ENCODE data around the gene SCG2. TPM values are rescaled to one million over a fixed set of nuclear protein-coding genes. Genes with fewer than 3 reads are reported as not detected.
A peak's percentile ranks its signal among the peaks of the same experiment; 100 is the strongest.

The SCG2 gene
- total and polyA plus RNA-seq, 2 experiments from 2014 or later = 14.2 to 23.0 TPM

DNA sequence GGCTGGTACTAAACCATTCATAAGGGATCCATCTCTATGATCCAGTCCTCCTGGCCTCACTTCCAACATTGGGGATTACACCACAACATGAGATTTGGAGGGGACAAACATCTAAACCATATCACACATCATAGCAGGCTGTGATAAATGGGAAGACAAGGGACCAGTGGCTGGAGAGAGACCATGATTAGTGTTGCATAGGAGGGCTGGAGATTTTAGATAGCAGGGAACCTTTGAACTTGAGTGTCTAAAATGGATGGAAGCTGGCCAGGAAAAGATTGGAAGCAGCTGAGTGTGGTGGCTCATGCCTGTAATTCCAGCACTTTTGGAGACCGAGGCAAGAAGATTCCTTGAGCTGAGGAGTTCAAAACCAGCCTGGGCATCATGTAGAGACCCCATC lies 12.4 kb upstream of the SCG2 start:
- no peaks in the 10 kb centered on the region for H3K9me3 ChIP-seq (ENCODE audit: low read depth)
- no peak overlapping the region for H3K4me2 ChIP-seq
- no peaks in the 10 kb centered on the region for H4K20me1 ChIP-seq (ENCODE audit: insufficient read depth, poor library complexity, severe bottlenecking)
- TF ChIP-seq EZH2 (IDR thresholded peaks at IDR 0.05; ENCODE audit: borderline replicate concordance) (no peak), EZH2phosphoT487 (IDR thresholded peaks at IDR 0.05; ENCODE audit: low read depth, severe bottlenecking, unreplicated experiment) (no peak)
- TF ChIP-seq, protein P1, sequence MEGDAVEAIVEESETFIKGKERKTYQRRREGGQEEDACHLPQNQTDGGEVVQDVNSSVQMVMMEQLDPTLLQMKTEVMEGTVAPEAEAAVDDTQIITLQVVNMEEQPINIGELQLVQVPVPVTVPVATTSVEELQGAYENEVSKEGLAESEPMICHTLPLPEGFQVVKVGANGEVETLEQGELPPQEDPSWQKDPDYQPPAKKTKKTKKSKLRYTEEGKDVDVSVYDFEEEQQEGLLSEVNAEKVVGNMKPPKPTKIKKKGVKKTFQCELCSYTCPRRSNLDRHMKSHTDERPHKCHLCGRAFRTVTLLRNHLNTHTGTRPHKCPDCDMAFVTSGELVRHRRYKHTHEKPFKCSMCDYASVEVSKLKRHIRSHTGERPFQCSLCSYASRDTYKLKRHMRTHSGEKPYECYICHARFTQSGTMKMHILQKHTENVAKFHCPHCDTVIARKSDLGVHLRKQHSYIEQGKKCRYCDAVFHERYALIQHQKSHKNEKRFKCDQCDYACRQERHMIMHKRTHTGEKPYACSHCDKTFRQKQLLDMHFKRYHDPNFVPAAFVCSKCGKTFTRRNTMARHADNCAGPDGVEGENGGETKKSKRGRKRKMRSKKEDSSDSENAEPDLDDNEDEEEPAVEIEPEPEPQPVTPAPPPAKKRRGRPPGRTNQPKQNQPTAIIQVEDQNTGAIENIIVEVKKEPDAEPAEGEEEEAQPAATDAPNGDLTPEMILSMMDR (IDR thresholded peaks at IDR 0.05; ENCODE audit: poor library complexity) = no peak
- H3K27ac ChIP-seq = no peak overlapping the region
- H3K9me2 ChIP-seq (replicated peaks; ENCODE audit: insufficient read depth) = no peaks in the 10 kb centered on the region
- H3K36me3 ChIP-seq (replicated peaks; ENCODE audit: insufficient read depth, low read depth) = no peaks in the 10 kb centered on the region
- DNase-seq (ENCODE audit: low spot score) = no peak
- peaks cover 4% of the 10 kb centered on the region for H3K27me3 ChIP-seq
- H3K79me2 ChIP-seq = no peaks in the 10 kb centered on the region
- WGBS (ENCODE audit: low lambda C conversion rate, missing lambda C conversion rate) = 94% methylated on average over 1 of the region's 1 CpG
- H3K4me1 ChIP-seq (ENCODE audit: insufficient read depth) = no peaks in the 10 kb centered on the region
- H3K4me3 ChIP-seq = no peak overlapping the region
- H2AFZ ChIP-seq = no peak overlapping the region

DNA sequence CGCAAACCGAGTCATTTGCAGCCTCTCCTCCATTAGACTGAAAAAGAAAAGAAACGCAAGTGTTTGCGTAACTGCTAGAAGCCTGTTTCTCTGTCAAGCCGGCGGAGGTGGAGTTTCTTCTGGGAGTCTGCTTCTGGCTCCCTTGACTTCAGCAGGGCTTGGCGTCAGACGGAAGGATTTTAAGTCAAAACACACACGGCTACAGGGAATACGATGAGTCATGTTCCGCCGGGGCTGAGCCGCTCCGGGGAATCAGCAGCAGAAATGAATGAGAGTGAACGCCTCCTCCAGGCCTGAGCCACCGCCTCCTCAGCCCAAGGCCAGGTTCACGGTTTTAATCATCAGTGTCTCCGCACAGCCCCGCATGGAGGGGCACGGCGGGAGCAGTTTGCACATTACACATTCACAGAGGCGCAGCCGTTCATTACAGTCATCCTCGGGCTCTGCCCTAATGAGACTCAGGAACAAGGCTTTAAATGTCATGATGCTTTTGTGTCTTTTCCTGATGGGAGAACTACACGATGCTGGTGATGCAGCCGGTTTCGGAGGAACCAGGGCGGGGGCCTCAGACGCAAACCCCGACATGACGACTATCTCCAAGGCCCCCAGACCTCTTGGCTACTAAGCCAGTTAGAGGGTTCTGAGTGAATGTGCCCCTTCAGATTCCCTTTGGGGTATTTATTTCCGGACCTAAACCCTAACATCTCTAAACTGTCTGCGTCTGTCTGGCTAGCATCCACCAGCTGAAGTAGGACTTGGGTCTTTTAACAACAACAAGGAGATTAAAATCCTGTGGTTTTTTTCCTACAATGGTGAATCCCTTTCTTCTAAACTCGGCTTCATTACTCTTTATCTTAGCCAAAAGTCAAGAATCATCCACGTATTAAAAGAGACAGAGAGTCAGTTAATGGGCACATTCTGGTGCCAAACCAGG lies 11.1 kb upstream of the SCG2 start:
- TF ChIP-seq, protein P1 (IDR thresholded peaks at IDR 0.05; ENCODE audit: poor library complexity) = no peak
- TF ChIP-seq EZH2phosphoT487 (IDR thresholded peaks at IDR 0.05; ENCODE audit: low read depth, severe bottlenecking, unreplicated experiment) (no peak), EZH2 (IDR thresholded peaks at IDR 0.05; ENCODE audit: borderline replicate concordance) (no peak)
- Histone ChIP-seq H3K4me1 (ENCODE audit: insufficient read depth) (no peaks in the 10 kb centered on the region), H2AFZ (peak overlapping the region; percentile 37), H3K27me3 (peaks cover 4% of the 10 kb centered on the region), H3K4me2 (peak overlapping the region; percentile 72), H3K79me2 (no peaks in the 10 kb centered on the region), H3K27ac (peak overlapping the region; percentile 68), H3K4me3 (no peak overlapping the region), H3K9me2 (replicated peaks; ENCODE audit: insufficient read depth) (no peaks in the 10 kb centered on the region), H3K9me3 (ENCODE audit: low read depth) (no peaks in the 10 kb centered on the region), H4K20me1 (ENCODE audit: insufficient read depth, poor library complexity, severe bottlenecking) (no peaks in the 10 kb centered on the region), H3K36me3 (replicated peaks; ENCODE audit: insufficient read depth, low read depth) (no peaks in the 10 kb centered on the region)
- peak; percentile 92 for DNase-seq (ENCODE audit: low spot score)
- WGBS (ENCODE audit: low lambda C conversion rate, missing lambda C conversion rate) = 10% methylated on average over 35 of the region's 35 CpGs

- H3K27me3 ChIP-seq = no peaks in the 10 kb centered on the region
- H3K4me3 ChIP-seq = no peak overlapping the region
- no peaks in the 10 kb centered on the region for H3K36me3 ChIP-seq (replicated peaks; ENCODE audit: insufficient read depth, low read depth)
- WGBS (ENCODE audit: low lambda C conversion rate, missing lambda C conversion rate) = 70% methylated on average over 5 of the region's 5 CpGs
- H4K20me1 ChIP-seq (ENCODE audit: insufficient read depth, poor library complexity, severe bottlenecking) = no peaks in the 10 kb centered on the region
- no peak for TF ChIP-seq EZH2 (IDR thresholded peaks at IDR 0.05; ENCODE audit: borderline replicate concordance)
- TF ChIP-seq, protein P1 (IDR thresholded peaks at IDR 0.05; ENCODE audit: poor library complexity) = no peak
- no peak for TF ChIP-seq EZH2phosphoT487 (IDR thresholded peaks at IDR 0.05; ENCODE audit: low read depth, severe bottlenecking, unreplicated experiment)
- H3K79me2 ChIP-seq = no peaks in the 10 kb centered on the region
- no peaks in the 10 kb centered on the region for H3K4me1 ChIP-seq (ENCODE audit: insufficient read depth)
- H3K27ac ChIP-seq = peak overlapping the region; percentile 68
- H3K9me2 ChIP-seq (replicated peaks; ENCODE audit: insufficient read depth) = no peaks in the 10 kb centered on the region
- peak overlapping the region; percentile 13 for H2AFZ ChIP-seq
- DNase-seq (ENCODE audit: low spot score) = no peak
- H3K4me2 ChIP-seq = peak overlapping the region; percentile 72
- H3K9me3 ChIP-seq (ENCODE audit: low read depth) = no peaks in the 10 kb centered on the region
Measured at GRCh38 chr2:223612501-223612900, 10.3 kb upstream of the SCG2 start.

Measured in hepatocyte (in vitro differentiated cells).